GM12878 (cell line): ENCODE data around the gene ARAP2. TPM values are rescaled to one million over a fixed set of nuclear protein-coding genes. Genes with fewer than 3 reads are reported as not detected.

Source experiments
- CUX1 ChIP-seq: IDR thresholded peaks from 2 replicates; pipeline ENCODE4 v1.6.1; 2012; ENCODE audit warnings: improper control_type of control experiment, low read depth, low read length; ENCODE audit not compliant: insufficient replicate concordance
- GATAD2B ChIP-seq: fragments of 450-650 bp; conservative IDR thresholded peaks from 2 replicates; pipeline ENCODE4 v1.6.1; 2017; ENCODE audit warnings: low read depth, mild to moderate bottlenecking, moderate library complexity
- IKZF2 ChIP-seq, 2 experiments: fragments of 450-650 bp; IDR thresholded peaks; 2 replicates each; pipeline ENCODE4 v1.6.1; 2017; ENCODE audit warnings: mild to moderate bottlenecking in 2 of 2, moderate library complexity in 2 of 2
- KLF5 ChIP-seq: fragments of 450-650 bp; IDR thresholded peaks from 2 replicates; pipeline ENCODE4 v1.6.1; 2014; ENCODE audit warnings: mild to moderate bottlenecking; ENCODE audit not compliant: partially characterized antibody
- NKRF ChIP-seq: fragments of 450-650 bp; conservative IDR thresholded peaks from 2 replicates; pipeline ENCODE4 v1.6.1; 2017; ENCODE audit warnings: mild to moderate bottlenecking, moderate library complexity
- TCF12 ChIP-seq: IDR thresholded peaks from 2 replicates; pipeline ENCODE4 v1.6.1; 2011; ENCODE audit warnings: low read depth, mild to moderate bottlenecking, low read length
- TCF7 ChIP-seq: IDR thresholded peaks from 2 replicates; pipeline ENCODE4 v1.6.1; 2014; ENCODE audit warnings: antibody characterized with exemption, borderline replicate concordance
- polyA plus RNA-seq, 11 experiments: library from polyadenylated mRNA; depleted of rRNA in 4 of 11; unstranded in 6 of 11; stranded (reverse) in 5 of 11; fragments of >200 nt; fragmentation: Nextera tagmentation in 4 of 11; fragmentation: Illumina TruSeq in 1 of 11; extraction: Ambion mirVana in 4 of 11; extraction: Trizol in 1 of 11; gene quantifications; 1 replicate in 1 of 11; 2 replicates in 10 of 11; pipeline versions ENCODE4 v1.2.1 to v1.2.3, GENCODE V29; 2011 to 2016; ENCODE audit warnings: inconsistent platforms in 2 of 11, missing spikeins in 2 of 11, low read depth in 1 of 11
- total RNA-seq, 4 experiments: library from RNA; depleted of rRNA in 3 of 4; stranded (reverse); fragments of >200 nt in 3 of 4; fragmentation: Illumina TruSeq in 1 of 4; extraction: Trizol in 1 of 4; gene quantifications; 2 replicates each; pipeline versions ENCODE4 v1.2.1 to v1.2.3, GENCODE V29; 2013 to 2021

ARAP2 gene
- total and polyA plus RNA-seq, 10 of the 15 experiments (the other 5 are each of a cell fraction or from before 2014, with no cell fraction given): 5.4 to 36.1 (median 12.2) TPM

GRCh38 chr4:36187723-36188333 lies 56.5 kb downstream of the ARAP2 start (continued):
- no peak for TF ChIP-seq CUX1
- no peak for TF ChIP-seq GATAD2B
- TF ChIP-seq TCF12: no peak
- no peak for TF ChIP-seq IKZF2 (IDR thresholded peaks at IDR 0.05)
- no peak for TF ChIP-seq KLF5
- no peak for TF ChIP-seq NKRF
- no peak for TF ChIP-seq TCF7
- TF ChIP-seq, all 136 proteins: peak for 3
